T-helper 17 cell (primary cell): Measurements from ENCODE around the gene MRI1. TPM values are rescaled to one million over a fixed set of nuclear protein-coding genes. Genes with fewer than 3 reads are reported as not detected.
"Not testable (repeated sequence)": the region's sequence is repeated elsewhere in the genome, so short reads cannot be mapped to it uniquely, and the experiment has no call there.

Source experiments
- ATAC-seq: fragments of 150-1000 bp; cut with Tn5 transposase; 2 replicates; pipeline ENCODE4 v1.10.0; 2021; ENCODE audit warnings: mild to moderate bottlenecking, moderate library complexity
- DNase-seq, 3 donors: peaks; one replicate each; pipeline versions ENCODE4 v3.0.0 to v3.0.0-alpha.2; 2020 to 2021
- H3K9me3 ChIP-seq: one replicate; pipeline ENCODE4 v1.7.0; 2013; ENCODE audit warnings: low read length, mild to moderate bottlenecking; ENCODE audit not compliant: control insufficient read depth, poor library complexity, severe bottlenecking
- H3K27ac Mint-ChIP-seq: one replicate; pipeline ENCODE4 v1.8.0; 2022; ENCODE audit warnings: mild to moderate bottlenecking, moderate library complexity, mixed read lengths
- H3K27me3 Mint-ChIP-seq: one replicate; pipeline ENCODE4 v1.8.0; 2022; ENCODE audit warnings: mixed read lengths
- H3K36me3 Mint-ChIP-seq: one replicate; pipeline ENCODE4 v1.8.0; 2022; ENCODE audit warnings: low read depth, mixed read lengths
- H3K4me1 Mint-ChIP-seq: one replicate; pipeline ENCODE4 v1.8.0; 2022; ENCODE audit warnings: mild to moderate bottlenecking, mixed read lengths
- H3K4me3 Mint-ChIP-seq: one replicate; pipeline ENCODE4 v1.8.0; 2022; ENCODE audit warnings: mild to moderate bottlenecking, moderate library complexity, mixed read lengths
- total RNA-seq, 4 donors: library from RNA in 2 of 4; stranded (reverse) in 2 of 4; gene quantifications; one replicate each; pipeline ENCODE4 v1.2.3 and lab custom pipeline; 2022 to 2026

Gene MRI1
- total RNA-seq, 2 donors from 2014 or later = 31.0 to 31.9 TPM

DNA sequence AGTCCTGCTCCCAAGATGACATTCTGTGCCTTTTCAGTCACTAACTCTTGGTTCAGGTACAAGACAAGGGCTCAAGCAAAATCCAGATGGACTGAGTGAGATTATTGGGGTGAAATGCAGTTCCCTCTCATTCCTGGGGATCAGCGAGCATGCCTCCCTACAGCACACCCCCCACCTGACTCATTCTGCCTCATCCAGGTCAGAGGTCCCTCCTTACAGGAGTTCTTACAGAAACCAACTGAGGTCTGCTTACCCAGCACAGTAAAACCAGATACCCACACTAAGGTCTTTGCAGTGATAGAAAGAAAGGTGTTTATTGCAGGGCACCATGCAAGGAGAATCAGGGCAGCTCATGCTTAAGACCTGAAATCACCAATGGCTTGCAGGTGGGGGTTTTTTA is 21.6 kb upstream of the MRI1 start:
- Mint-ChIP-seq H3K27ac (no peak overlapping the region), H3K4me3 (no peak overlapping the region), H3K27me3 (no peaks in the 10 kb centered on the region), H3K36me3 (no peaks in the 10 kb centered on the region), H3K4me1 (no peaks in the 10 kb centered on the region)
- ATAC-seq (no peak), DNase-seq (no peak)
- H3K9me3 ChIP-seq = no peaks in the 10 kb centered on the region

GRCh38 chr19:13744174-13744573 is 20.1 kb upstream of the MRI1 start:
- H3K4me3 Mint-ChIP-seq = no peak overlapping the region
- peaks cover 7% of the 10 kb centered on the region for H3K4me1 Mint-ChIP-seq
- H3K9me3 ChIP-seq = no peaks in the 10 kb centered on the region
- no peaks in the 10 kb centered on the region for H3K27me3 Mint-ChIP-seq
- ATAC-seq (no peak), DNase-seq (no peak)
- no peaks in the 10 kb centered on the region for H3K36me3 Mint-ChIP-seq
- no peak overlapping the region for H3K27ac Mint-ChIP-seq

DNA sequence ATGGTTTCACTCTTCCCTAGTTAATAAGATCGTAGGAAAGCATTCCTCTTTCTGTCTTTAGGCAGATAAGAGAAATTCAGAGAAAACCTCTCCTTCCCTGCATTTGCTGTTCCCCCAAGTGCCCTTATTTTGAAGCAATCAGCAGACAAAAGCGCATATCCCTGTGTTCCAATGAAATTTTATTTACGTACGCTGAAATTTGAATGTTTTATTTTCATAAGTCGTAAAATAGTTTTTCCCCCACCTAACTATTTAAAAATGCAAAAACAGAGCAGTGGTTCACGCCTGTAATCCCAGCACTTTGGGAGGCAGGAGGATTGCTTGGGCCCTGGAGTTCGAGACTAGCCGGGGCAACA is 17.2 kb upstream of the MRI1 start:
- no peaks in the 10 kb centered on the region for H3K36me3 Mint-ChIP-seq
- H3K27ac Mint-ChIP-seq = peak overlapping the region; percentile 90

DNA sequence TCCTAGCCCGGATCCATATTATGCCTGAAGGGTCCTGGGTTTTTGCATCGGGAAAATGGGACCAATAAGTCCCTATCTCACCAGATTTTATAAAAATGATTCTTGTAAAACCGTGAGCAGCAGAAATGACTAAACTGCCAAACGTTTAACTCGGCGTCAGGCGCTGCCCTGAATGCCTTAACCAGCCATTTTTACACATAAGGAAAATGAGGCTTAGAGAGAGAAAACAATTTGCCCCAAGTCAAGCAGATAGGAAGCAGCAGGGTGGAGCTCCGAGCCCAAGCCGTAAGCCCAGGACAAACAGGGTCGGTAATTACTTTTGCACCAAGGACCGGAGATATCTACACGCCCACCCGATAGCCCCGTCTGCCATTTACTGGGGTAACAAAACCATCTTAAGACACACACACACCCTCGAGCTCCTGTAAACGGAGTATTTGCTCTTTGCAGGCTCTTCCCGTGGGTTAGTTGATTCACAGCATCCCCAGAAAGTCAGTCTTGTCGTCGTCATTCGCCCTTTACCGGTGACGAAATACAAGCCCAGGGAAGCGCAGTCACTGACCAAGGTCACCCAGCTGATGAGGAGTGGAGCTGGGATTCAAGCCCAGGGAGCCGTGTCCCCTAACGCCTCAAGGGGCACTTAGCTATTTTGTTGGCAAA is 16.0 kb upstream of the MRI1 start:
- Mint-ChIP-seq H3K4me3 (peak overlapping the region; percentile 89), H3K27ac (peak overlapping the region; percentile 90)
- no peak for DNase-seq

More for the DNA sequence above, 17.2 kb upstream of the MRI1 start:
- ATAC-seq (no peak), DNase-seq (no peak)
- Mint-ChIP-seq H3K4me3 (peak overlapping the region; percentile 89), H3K4me1 (peaks cover 13% of the 10 kb centered on the region), H3K27me3 (no peaks in the 10 kb centered on the region)
- no peaks in the 10 kb centered on the region for H3K9me3 ChIP-seq

DNA sequence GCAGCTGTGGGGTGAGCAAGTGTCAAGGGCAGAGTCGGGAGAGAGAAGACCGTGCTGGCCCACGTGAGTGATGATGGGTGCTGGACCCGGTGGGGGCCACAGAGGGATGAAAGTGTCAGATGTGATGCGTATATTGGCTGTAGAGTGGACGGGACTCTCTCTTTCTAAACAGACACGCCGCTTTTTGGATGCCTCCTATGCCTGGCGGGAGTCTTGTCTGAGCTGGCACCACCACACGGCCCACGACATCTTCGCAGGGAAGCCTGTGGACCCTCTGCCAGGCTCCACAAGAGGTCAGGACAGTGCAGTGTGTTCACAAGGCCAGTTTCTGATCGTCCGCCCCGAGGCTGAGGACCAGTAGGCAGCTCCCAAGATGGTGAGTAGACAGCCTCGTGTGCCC is 12.9 kb upstream of the MRI1 start:
- DNase-seq (no peak), ATAC-seq (no peak)
- H3K27ac Mint-ChIP-seq = no peak overlapping the region
- no peaks in the 10 kb centered on the region for H3K27me3 Mint-ChIP-seq
- H3K4me3 Mint-ChIP-seq = no peak overlapping the region
- peaks cover 13% of the 10 kb centered on the region for H3K4me1 Mint-ChIP-seq
- no peaks in the 10 kb centered on the region for H3K9me3 ChIP-seq
- H3K36me3 Mint-ChIP-seq = peaks cover 3% of the 10 kb centered on the region

More for the DNA sequence above, 16.0 kb upstream of the MRI1 start:
- no peaks in the 10 kb centered on the region for H3K9me3 ChIP-seq
- H3K27me3 Mint-ChIP-seq = no peaks in the 10 kb centered on the region
- ATAC-seq = peak; percentile 10
- H3K4me1 Mint-ChIP-seq = peaks cover 13% of the 10 kb centered on the region
- no peaks in the 10 kb centered on the region for H3K36me3 Mint-ChIP-seq

DNA sequence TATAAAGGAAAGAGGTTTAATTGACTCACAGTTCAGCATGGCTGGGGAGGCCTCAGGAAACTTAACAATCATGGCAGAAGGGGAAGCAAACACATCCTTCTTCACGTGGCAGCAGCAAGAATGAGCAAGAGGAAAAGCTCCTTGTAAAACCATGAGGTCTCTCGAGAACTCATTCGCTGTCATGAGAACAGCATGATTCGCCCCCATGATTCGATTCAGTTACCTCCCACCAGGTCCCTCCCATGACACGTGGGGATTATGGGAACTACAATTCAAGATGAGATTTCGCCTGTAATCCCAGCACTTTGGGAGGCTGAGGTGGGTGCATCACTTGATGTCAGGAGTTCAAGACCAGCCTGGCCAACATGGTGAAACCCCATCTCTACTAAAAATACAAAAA is 10.7 kb upstream of the MRI1 start:
- not testable (repeated sequence) for H3K27me3 Mint-ChIP-seq, DNase-seq, H3K36me3 Mint-ChIP-seq, H3K4me3 Mint-ChIP-seq, H3K27ac Mint-ChIP-seq, H3K9me3 ChIP-seq, ATAC-seq
- peaks cover 13% of the 10 kb centered on the region for H3K4me1 Mint-ChIP-seq

DNA sequence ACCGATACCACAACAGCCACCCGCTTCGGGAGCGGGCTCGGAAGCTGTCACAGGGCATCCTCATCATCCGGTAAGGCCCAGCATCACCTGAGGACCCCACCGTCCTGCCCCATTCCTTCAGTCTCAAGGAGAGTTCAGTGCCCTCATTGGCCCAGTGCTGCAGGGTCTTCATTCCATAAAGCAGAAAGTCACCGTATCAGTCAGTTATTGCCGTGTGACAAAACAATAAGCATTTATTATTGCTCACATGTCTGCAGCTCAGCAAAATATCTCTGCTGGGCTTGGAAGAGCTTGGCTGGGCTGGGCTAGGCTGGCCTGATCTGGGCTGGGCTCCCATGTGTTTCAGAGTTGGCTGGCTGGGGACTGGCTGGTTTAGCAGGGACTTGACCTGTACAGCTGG is 8.1 kb upstream of the MRI1 start:
- Mint-ChIP-seq H3K36me3 (peaks cover 9% of the 10 kb centered on the region), H3K4me3 (no peak overlapping the region), H3K27me3 (no peaks in the 10 kb centered on the region), H3K27ac (no peak overlapping the region), H3K4me1 (peaks cover 3% of the 10 kb centered on the region)
- ATAC-seq = no peak
- no peaks in the 10 kb centered on the region for H3K9me3 ChIP-seq
- no peak for DNase-seq

- Mint-ChIP-seq H3K4me1 (peaks cover 4% of the 10 kb centered on the region), H3K4me3 (no peak overlapping the region), H3K36me3 (peaks cover 9% of the 10 kb centered on the region), H3K27me3 (no peaks in the 10 kb centered on the region), H3K27ac (no peak overlapping the region)
- ATAC-seq (no peak), DNase-seq (no peak)
- H3K9me3 ChIP-seq = no peaks in the 10 kb centered on the region
Observed at GRCh38 chr19:13757805-13758772, 6.2 kb upstream of the MRI1 start.

DNA sequence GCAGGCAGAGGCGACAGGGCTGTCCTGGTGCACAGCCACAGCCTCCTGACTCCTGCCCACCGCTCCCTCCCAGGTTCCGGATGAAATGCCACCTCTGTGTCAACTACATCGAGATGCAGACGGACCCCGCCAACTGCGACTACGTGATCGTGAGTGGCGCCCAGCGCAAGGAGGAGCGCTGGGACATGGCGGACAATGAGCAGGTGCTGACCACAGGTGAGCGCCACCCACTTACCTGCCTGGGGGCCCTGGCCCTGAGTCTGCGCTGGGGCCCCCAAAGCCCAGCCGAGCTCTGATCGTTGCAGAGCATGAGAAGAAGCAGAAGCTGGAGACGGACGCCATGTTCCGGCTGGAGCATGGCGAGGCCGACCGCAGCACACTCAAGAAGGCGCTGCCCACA is 5.5 kb upstream of the MRI1 start:
- Mint-ChIP-seq H3K27me3 (no peaks in the 10 kb centered on the region), H3K36me3 (peaks cover 9% of the 10 kb centered on the region), H3K4me1 (peaks cover 5% of the 10 kb centered on the region), H3K4me3 (no peak overlapping the region), H3K27ac (no peak overlapping the region)
- no peaks in the 10 kb centered on the region for H3K9me3 ChIP-seq
- DNase-seq (no peak), ATAC-seq (no peak)

- H3K27me3 Mint-ChIP-seq = no peaks in the 10 kb centered on the region
- H3K27ac Mint-ChIP-seq = no peak overlapping the region
- peaks cover 6% of the 10 kb centered on the region for H3K36me3 Mint-ChIP-seq
- DNase-seq (no peak), ATAC-seq (no peak)
- peaks cover 15% of the 10 kb centered on the region for H3K4me1 Mint-ChIP-seq
- H3K9me3 ChIP-seq = no peaks in the 10 kb centered on the region
- H3K4me3 Mint-ChIP-seq = no peak overlapping the region
Observed at GRCh38 chr19:13761423-13761822, 2.9 kb upstream of the MRI1 start.

DNA sequence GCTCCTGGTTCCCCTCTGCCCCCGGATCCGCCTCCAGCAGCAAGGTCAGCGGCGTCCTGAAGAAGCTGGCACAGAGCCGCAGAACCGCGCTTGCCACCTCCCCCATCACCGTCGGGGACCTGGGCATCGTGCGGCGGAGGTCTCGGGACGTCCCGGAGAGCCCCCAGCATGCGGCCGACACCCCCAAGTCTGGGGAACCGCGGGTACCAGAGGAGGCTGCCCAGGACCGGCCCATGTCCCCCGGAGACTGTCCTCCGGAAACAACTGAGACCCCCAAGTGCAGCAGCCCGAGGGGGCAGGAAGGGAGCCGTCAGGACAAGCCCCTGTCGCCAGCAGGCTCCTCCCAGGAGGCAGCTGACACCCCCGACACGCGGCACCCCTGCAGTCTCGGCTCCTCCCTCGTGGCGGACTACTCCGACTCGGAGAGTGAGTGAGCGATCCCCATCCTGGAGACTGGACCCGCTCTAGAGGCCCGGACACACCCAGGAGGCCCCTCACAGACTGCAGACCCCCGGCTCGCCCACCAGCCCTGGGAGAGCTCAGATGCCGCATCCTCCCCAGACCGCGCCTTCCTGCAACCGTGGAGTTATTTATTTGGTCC is 1.6 kb upstream of the MRI1 start:
- H3K9me3 ChIP-seq = no peaks in the 10 kb centered on the region
- H3K27ac Mint-ChIP-seq = no peak overlapping the region
- no peaks in the 10 kb centered on the region for H3K27me3 Mint-ChIP-seq
- no peak overlapping the region for H3K4me3 Mint-ChIP-seq
- H3K36me3 Mint-ChIP-seq = peaks cover 6% of the 10 kb centered on the region
- DNase-seq (no peak), ATAC-seq (no peak)
- peaks cover 15% of the 10 kb centered on the region for H3K4me1 Mint-ChIP-seq

GRCh38 chr19:13763265-13763664 is 1.1 kb upstream of the MRI1 start:
- Mint-ChIP-seq H3K4me1 (peaks cover 14% of the 10 kb centered on the region), H3K27ac (peak overlapping the region; percentile 14)
- ATAC-seq = no peak

DNA sequence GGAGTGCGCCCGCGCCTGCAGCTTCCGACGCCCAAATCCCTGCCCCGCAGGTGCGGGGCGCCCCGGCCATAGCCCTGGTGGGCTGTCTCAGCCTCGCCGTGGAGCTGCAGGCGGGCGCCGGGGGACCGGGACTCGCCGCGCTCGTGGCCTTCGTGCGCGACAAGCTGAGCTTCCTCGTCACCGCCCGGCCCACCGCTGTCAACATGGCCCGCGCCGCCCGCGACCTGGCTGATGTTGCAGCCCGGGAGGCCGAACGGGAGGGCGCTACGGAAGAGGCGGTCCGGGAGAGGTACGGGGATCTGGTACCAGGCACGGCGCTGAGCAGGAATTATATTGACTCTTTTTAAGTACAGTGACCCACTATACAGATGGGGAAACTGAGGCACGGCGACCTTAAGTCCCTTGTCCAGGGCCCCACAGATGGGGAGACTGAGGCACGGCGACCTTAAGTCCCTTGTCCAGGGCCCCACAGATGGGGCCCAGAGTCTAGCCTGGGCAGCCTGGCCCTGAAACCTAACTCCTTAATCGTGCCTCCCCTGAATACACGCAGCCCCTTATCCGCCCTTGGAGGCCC is 586 bp downstream of the MRI1 start:
- peak overlapping the region; percentile 88 for H3K27ac Mint-ChIP-seq
- no peaks in the 10 kb centered on the region for H3K9me3 ChIP-seq
- peak overlapping the region; percentile 93 for H3K4me3 Mint-ChIP-seq
- ATAC-seq (peak; percentile 74), DNase-seq (peak; percentile 23 to 29 (median 24))
- peaks cover 14% of the 10 kb centered on the region for H3K4me1 Mint-ChIP-seq
- no peaks in the 10 kb centered on the region for H3K36me3 Mint-ChIP-seq
- H3K27me3 Mint-ChIP-seq = no peaks in the 10 kb centered on the region

More at GRCh38 chr19:13763265-13763664, 1.1 kb upstream of the MRI1 start:
- H3K9me3 ChIP-seq = no peaks in the 10 kb centered on the region
- H3K27me3 Mint-ChIP-seq = no peaks in the 10 kb centered on the region
- no peak for DNase-seq
- H3K36me3 Mint-ChIP-seq = peaks cover 2% of the 10 kb centered on the region
- H3K4me3 Mint-ChIP-seq = peak overlapping the region; percentile 80
